GM11168 (cell line): ENCODE measurements around the gene SLITRK1.

ENCODE experiments used
- in situ Hi-C: fragments of 300-500 bp; cut with MboI; formaldehyde crosslinking; loops from one replicate; pipeline ENCODE4 v1.12.0; 2022; ENCODE audit warnings: low sequenced_read_pairs; ENCODE audit not compliant: unreplicated experiment

Gene SLITRK1

DNA sequence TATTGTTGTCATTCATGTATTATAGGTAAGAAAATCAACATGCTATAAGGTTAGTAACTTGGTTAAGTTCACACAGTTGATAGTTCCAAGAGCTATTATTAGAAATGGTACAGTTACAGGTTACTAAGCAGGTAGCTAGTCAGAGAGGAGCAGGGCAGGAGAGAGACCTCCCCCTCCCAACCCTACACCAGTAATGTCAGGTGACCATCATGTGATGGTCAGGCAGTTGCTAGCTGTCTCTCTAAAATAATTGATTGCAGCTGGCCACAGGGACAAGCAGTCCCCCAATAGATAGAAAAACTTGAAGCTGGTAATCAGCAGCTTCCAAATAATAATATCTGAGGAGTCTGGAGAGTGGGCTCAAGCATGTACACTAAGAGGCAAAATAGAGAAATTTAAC is 14.6 kb downstream of the SLITRK1 start:
- in situ Hi-C loops = no loop called here

- in situ Hi-C loops = no loop called here
Observed at GRCh38 chr13:83865161-83866137, 16.8 kb downstream of the SLITRK1 start.

GRCh38 chr13:83853771-83854170 is 28.5 kb downstream of the SLITRK1 start:
- in situ Hi-C loops = no loop called here

DNA sequence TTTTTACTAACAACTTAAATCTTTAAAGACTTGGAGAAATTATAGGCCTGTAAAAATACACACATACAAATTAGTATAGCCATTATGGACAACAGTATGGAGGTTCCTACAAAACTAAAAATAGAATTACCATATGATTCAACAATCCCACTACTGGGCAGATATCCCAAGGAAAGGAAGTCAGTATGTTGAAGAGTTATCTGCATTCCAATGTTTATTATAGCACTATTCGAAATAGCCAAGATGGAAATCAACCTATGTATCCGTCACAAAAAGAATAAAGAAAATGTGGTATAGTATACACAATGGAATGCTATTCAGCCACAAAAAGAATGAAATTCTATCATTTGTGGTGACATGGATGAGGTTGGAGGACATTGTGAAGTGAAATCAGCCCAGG is 37.2 kb downstream of the SLITRK1 start:
- in situ Hi-C loops = no loop called here

- in situ Hi-C loops = no loop called here
Observed at GRCh38 chr13:83839146-83839545, 43.1 kb downstream of the SLITRK1 start.

- in situ Hi-C loops = no loop called here
Observed at GRCh38 chr13:83831796-83832195, 50.5 kb downstream of the SLITRK1 start.

- in situ Hi-C loops = no loop called here
Observed at GRCh38 chr13:83829810-83830209, 52.5 kb downstream of the SLITRK1 start.

DNA sequence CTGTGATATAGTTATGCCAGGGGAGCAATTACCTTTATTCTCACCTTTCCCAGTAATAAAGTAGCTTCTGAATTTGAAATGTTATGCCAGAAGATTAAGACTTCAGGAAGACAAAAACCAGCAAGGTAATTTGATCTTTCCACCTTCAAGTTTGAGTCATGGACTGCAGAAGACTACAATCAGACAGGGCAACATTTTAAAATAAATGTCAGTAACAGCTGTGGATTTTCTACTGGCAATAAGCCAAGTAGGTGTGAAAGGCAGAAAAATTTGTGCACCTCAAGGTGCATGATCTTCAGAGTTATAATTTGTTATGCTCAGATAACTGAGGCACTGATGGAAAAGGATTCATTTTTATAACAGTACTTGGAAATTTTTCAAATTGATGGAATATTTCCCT is 54.9 kb downstream of the SLITRK1 start:
- in situ Hi-C loops = no loop called here
